Fibroblast of mammary gland (primary cell): ENCODE data around the gene FOXO3.
"Not testable (repeated sequence)": the region's sequence is repeated elsewhere in the genome, so short reads cannot be mapped to it uniquely, and the experiment has no call there.

ENCODE experiments used
- DNase-seq: peaks from one replicate; pipeline ENCODE4 v3.0.0-alpha.2; 2010; ENCODE audit warnings: low read depth
- H3K4me3 ChIP-seq: 2 replicates; pipeline ENCODE4 v1.5.1; 2011; ENCODE audit warnings: low read depth, mild to moderate bottlenecking, low read length, moderate library complexity; ENCODE audit not compliant: control insufficient read depth
- TF ChIP-seq, protein P1 (sequence below): conservative IDR thresholded peaks from 2 replicates; pipeline ENCODE4 v1.5.1; 2011; ENCODE audit warnings: low read depth, low read length, inconsistent platforms; ENCODE audit not compliant: control insufficient read depth, insufficient read depth

FOXO3 gene

DNA sequence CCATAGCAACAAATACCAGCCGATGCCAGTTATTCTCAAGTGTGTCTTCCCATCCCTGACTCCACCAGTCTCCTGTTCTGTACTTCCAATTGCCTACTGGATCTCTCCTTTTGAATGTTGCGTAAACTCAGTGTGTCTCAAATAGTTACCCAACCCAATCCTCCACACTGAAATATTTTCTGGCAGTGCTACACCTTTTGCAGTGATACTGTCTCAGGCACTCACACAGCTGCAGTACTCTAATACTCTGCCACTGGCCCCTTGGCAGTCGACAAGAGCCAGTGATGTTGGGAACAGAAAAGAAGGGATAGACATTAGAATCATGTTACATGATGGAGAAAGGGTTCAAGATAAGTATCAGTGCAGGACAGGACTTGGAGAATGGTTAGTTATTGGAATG is 31.8 kb upstream of the FOXO3 start:
- no peak for DNase-seq
- TF ChIP-seq, protein P1, sequence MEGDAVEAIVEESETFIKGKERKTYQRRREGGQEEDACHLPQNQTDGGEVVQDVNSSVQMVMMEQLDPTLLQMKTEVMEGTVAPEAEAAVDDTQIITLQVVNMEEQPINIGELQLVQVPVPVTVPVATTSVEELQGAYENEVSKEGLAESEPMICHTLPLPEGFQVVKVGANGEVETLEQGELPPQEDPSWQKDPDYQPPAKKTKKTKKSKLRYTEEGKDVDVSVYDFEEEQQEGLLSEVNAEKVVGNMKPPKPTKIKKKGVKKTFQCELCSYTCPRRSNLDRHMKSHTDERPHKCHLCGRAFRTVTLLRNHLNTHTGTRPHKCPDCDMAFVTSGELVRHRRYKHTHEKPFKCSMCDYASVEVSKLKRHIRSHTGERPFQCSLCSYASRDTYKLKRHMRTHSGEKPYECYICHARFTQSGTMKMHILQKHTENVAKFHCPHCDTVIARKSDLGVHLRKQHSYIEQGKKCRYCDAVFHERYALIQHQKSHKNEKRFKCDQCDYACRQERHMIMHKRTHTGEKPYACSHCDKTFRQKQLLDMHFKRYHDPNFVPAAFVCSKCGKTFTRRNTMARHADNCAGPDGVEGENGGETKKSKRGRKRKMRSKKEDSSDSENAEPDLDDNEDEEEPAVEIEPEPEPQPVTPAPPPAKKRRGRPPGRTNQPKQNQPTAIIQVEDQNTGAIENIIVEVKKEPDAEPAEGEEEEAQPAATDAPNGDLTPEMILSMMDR, result no peak

DNA sequence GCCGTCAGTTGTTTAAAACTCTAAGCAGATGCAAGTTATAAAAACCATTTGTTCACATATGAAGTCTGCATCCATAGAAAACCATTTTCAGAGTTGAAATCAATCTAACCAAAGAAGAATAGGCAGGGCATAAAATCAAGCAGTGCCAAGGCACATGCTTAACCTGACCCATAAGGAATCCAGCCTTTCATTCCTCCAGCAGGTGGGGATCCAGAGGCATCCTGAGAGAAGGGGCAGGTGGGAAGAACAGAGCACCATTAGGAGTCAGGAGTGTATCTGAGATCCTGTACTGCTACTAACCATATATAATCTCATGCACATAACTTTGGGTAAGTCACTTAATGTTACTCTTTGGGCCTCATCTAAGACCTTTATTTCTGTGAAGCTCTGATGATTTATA is 29.4 kb upstream of the FOXO3 start:
- DNase-seq, result no peak
- no peak overlapping the region for H3K4me3 ChIP-seq
- TF ChIP-seq, protein P1, result no peak

More for the DNA sequence above, 31.8 kb upstream of the FOXO3 start:
- no peak overlapping the region for H3K4me3 ChIP-seq

GRCh38 chr6:108535114-108535742 is 25.5 kb upstream of the FOXO3 start:
- DNase-seq, result no peak
- TF ChIP-seq, protein P1, result no peak

GRCh38 chr6:108535920-108536535 is 24.7 kb upstream of the FOXO3 start:
- not testable (repeated sequence) for DNase-seq, H3K4me3 ChIP-seq

More at GRCh38 chr6:108535114-108535742, 25.5 kb upstream of the FOXO3 start:
- H3K4me3 ChIP-seq, result no peak overlapping the region

- peak; percentile 85 for DNase-seq
- TF ChIP-seq, protein P1, result peak; percentile 89
- H3K4me3 ChIP-seq, result no peak overlapping the region
Measured at GRCh38 chr6:108541843-108542759, 18.6 kb upstream of the FOXO3 start.

DNA sequence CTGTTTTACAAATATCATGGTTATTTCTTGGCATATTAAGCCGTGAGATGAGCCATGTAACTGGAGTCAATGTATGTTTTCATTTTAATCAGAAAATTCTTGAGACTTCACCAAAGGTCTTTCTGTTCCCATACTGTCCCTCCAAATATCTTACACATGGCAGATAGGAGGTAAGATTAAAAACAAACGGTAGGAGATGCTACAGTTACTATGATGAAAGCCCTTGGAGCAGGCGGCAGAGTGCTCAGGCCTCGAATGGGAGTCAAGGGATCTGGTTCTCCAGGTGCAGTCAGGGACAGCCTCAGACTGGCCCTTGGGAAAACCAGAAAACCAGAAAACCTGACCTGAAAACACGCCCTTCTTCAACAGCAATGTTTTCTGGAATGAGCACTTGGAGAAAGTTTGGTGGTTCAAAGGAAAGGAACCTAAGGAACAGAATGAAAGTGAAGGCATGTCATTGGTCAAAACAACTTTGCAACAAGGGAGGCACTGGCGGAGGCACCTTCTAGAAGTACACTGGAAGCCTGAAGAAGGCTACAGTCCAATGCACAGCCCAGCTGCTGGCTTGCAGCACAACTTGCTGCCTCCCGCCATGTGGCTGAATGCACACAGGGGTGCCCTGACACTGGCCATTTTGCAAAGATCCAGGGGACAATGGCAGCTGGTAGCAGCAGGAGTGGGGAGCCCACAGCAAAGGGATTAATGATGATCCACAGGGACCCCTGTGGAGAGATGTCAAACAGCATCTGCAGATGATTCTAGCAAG is 17.4 kb upstream of the FOXO3 start:
- TF ChIP-seq, protein P1, result no peak
- DNase-seq, result no peak
- H3K4me3 ChIP-seq, result no peak overlapping the region
